Panc1 (cell line): ENCODE measurements around the gene PCYT2. TPM values are rescaled to one million over a fixed set of nuclear protein-coding genes. Genes with fewer than 3 reads are reported as not detected.

ENCODE experiments used
- ATAC-seq: fragments of 200-7000 bp; cut with Tn5 transposase; 2 replicates; pipeline ENCODE4 v1.9.1; 2020; ENCODE audit warnings: mild to moderate bottlenecking, moderate library complexity
- BruUV-seq: library from RNA; stranded (reverse); fragments of 400-500 nt; replicated peaks from 2 replicates; lab custom pipeline; 2021; lab: Mats Ljungman, UMichigan
- CTCF ChIA-PET: fragments of 300-600 bp; sonication (Branson Sonifier 250); formaldehyde crosslinking; loops from one replicate; lab custom pipeline; 2022; ENCODE audit warnings: antibody characterized with exemption; lab: Charles Lee
- POLR2A ChIA-PET: fragments of 300-600 bp; sonication (Branson Sonifier 250); formaldehyde crosslinking; loops from one replicate; lab custom pipeline; 2022; ENCODE audit warnings: antibody characterized with exemption; lab: Charles Lee
- DNase-seq: peaks from one replicate; pipeline ENCODE4 v3.0.0-alpha.2; 2010; ENCODE audit warnings: low read depth, low spot score
- H3K27ac ChIP-seq: 2 replicates; pipeline ENCODE4 v1.5.1; 2011; ENCODE audit warnings: mild to moderate bottlenecking, low read length, inconsistent platforms
- H3K27me3 ChIP-seq: fragments of 200-500 bp; sonication (Bioruptor generic); 2 replicates; pipeline ENCODE4 v1.6.0; 2014; ENCODE audit warnings: low read length, inconsistent platforms; ENCODE audit not compliant: control insufficient read depth, insufficient read depth
- H3K36me3 ChIP-seq: fragments of 200-500 bp; sonication (Bioruptor generic); 2 replicates; pipeline ENCODE4 v1.5.1; 2014; ENCODE audit warnings: inconsistent platforms, mild to moderate bottlenecking, low read length, moderate library complexity; ENCODE audit not compliant: control insufficient read depth, insufficient read depth
- H3K4me1 ChIP-seq: 2 replicates; pipeline ENCODE4 v1.5.1; 2011; ENCODE audit warnings: inconsistent platforms, mild to moderate bottlenecking, low read length, moderate library complexity; ENCODE audit not compliant: control insufficient read depth, insufficient read depth
- H3K4me3 ChIP-seq, 2 experiments: 2 replicates each; pipeline ENCODE4 v1.5.1; 2011 to 2012; ENCODE audit warnings: low read depth in 2 of 2, low read length in 2 of 2, mild to moderate bottlenecking in 2 of 2, inconsistent platforms in 1 of 2, moderate library complexity in 1 of 2
- H3K9me3 ChIP-seq: fragments of 200-500 bp; sonication (Bioruptor generic); 2 replicates; pipeline ENCODE4 v1.5.1; 2014; ENCODE audit warnings: low read depth, mild to moderate bottlenecking, inconsistent platforms, low read length, moderate library complexity; ENCODE audit not compliant: control insufficient read depth, insufficient read depth
- POLR2AphosphoS5 ChIP-seq: IDR thresholded peaks from 2 replicates; pipeline ENCODE4 v1.6.1; 2012; ENCODE audit warnings: mild to moderate bottlenecking, low read depth, low read length, moderate library complexity
- SIN3A ChIP-seq: IDR thresholded peaks from 2 replicates; pipeline ENCODE4 v1.6.1; 2012; ENCODE audit warnings: low read depth, mild to moderate bottlenecking, low read length, moderate library complexity, borderline replicate concordance; ENCODE audit not compliant: insufficient read depth
- TCF7L2 ChIP-seq: IDR thresholded peaks from 2 replicates; pipeline ENCODE4 v1.6.1; 2011; ENCODE audit warnings: mild to moderate bottlenecking, low read depth, low read length, inconsistent platforms
- in situ Hi-C: cut with HindIII; loops from 2 replicates; pipeline ENCODE4 v1.10.0; 2016; ENCODE audit warnings: low sequenced_read_pairs, low pct_unique_long_range_greater_than_20kb
- intact Hi-C: fragments of 100-400 bp; cut with micrococcal nuclease; formaldehyde crosslinking; loops from one replicate; pipeline ENCODE4 v1.10.0; 2022; ENCODE audit not compliant: unreplicated experiment
- total RNA-seq: library from RNA; stranded (reverse); gene quantifications from one replicate; pipeline ENCODE4 v1.2.1, GENCODE V29; 2021; ENCODE audit not compliant: unreplicated experiment
- TF ChIP-seq, protein P1 (sequence below): fragments of 450-650 bp; IDR thresholded peaks from 2 replicates; pipeline ENCODE4 v1.5.1; 2017; ENCODE audit warnings: mild to moderate bottlenecking
- TF ChIP-seq, protein P2 (sequence below), 2 experiments: IDR thresholded peaks; 2 replicates each; pipeline ENCODE4 v1.6.1; 2011 to 2012; ENCODE audit warnings: low read depth in 2 of 2, control low read depth in 1 of 2, low read length in 1 of 2, mild to moderate bottlenecking in 1 of 2, moderate library complexity in 1 of 2; ENCODE audit not compliant: insufficient read depth in 1 of 2

Gene PCYT2
- total RNA-seq, 1 experiment from 2014 or later: 91.2 TPM

DNA sequence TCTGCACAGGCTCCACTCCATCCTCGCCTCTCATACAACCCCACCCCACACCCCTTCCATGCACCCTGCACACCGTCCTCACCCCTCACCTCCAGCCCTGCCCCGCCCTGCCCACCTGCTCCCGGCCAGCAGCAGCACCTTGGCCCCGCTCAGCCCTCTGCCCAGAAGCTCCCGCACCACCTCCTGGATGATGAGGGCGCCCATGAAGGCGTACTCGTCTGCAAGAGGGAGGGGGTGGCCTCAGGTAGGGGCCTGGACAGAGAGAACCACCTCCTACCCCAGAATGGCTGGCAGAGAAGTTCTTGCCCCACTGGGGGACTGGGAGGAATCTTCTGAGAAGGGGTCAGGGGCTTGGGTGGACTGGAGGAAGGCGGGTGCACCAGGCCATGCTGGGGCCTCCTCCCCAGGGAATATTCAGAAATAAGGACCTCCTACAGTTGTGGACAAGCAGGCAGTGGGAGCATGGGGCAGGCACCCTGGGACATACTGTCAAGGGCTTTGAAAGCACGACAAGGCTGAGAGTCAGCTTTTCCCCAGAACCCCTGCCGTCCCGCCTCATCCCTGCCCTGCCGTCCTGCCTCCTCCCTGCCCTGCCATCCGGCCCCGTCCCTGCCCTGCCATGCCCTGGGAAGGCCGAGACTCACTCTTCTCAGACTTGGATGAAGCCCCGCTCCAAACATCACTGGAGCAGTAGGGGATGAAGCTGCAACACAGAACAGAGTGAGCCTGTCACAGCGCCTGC is 46.7 kb upstream of the PCYT2 start:
- H3K27me3 ChIP-seq: no peaks in the 10 kb centered on the region; the same call in 1 of the 2 replicates
- no peak overlapping the region for H3K27ac ChIP-seq
- no TSS peak for BruUV-seq
- intact Hi-C loops: no loop called here
- ChIA-PET POLR2A (no interaction called here), CTCF (interaction anchor here (0.5 kb wide), 1 partner anchor 12 kb away, joined by 3 read pairs; no protein-coding TSS in a partner anchor)
- ATAC-seq (no peak), DNase-seq (no peak)
- peaks cover 5% of the 10 kb centered on the region; the same call in 1 of the 2 replicates for H3K36me3 ChIP-seq
- no peaks in the 10 kb centered on the region for H3K9me3 ChIP-seq
- in situ Hi-C loops: no loop called here
- no peak overlapping the region for H3K4me3 ChIP-seq
- TF ChIP-seq SIN3A: no peak
- TF ChIP-seq, protein P1, sequence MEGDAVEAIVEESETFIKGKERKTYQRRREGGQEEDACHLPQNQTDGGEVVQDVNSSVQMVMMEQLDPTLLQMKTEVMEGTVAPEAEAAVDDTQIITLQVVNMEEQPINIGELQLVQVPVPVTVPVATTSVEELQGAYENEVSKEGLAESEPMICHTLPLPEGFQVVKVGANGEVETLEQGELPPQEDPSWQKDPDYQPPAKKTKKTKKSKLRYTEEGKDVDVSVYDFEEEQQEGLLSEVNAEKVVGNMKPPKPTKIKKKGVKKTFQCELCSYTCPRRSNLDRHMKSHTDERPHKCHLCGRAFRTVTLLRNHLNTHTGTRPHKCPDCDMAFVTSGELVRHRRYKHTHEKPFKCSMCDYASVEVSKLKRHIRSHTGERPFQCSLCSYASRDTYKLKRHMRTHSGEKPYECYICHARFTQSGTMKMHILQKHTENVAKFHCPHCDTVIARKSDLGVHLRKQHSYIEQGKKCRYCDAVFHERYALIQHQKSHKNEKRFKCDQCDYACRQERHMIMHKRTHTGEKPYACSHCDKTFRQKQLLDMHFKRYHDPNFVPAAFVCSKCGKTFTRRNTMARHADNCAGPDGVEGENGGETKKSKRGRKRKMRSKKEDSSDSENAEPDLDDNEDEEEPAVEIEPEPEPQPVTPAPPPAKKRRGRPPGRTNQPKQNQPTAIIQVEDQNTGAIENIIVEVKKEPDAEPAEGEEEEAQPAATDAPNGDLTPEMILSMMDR: no peak
- TF ChIP-seq TCF7L2: no peak
- TF ChIP-seq POLR2AphosphoS5: no peak
- TF ChIP-seq, protein P2, sequence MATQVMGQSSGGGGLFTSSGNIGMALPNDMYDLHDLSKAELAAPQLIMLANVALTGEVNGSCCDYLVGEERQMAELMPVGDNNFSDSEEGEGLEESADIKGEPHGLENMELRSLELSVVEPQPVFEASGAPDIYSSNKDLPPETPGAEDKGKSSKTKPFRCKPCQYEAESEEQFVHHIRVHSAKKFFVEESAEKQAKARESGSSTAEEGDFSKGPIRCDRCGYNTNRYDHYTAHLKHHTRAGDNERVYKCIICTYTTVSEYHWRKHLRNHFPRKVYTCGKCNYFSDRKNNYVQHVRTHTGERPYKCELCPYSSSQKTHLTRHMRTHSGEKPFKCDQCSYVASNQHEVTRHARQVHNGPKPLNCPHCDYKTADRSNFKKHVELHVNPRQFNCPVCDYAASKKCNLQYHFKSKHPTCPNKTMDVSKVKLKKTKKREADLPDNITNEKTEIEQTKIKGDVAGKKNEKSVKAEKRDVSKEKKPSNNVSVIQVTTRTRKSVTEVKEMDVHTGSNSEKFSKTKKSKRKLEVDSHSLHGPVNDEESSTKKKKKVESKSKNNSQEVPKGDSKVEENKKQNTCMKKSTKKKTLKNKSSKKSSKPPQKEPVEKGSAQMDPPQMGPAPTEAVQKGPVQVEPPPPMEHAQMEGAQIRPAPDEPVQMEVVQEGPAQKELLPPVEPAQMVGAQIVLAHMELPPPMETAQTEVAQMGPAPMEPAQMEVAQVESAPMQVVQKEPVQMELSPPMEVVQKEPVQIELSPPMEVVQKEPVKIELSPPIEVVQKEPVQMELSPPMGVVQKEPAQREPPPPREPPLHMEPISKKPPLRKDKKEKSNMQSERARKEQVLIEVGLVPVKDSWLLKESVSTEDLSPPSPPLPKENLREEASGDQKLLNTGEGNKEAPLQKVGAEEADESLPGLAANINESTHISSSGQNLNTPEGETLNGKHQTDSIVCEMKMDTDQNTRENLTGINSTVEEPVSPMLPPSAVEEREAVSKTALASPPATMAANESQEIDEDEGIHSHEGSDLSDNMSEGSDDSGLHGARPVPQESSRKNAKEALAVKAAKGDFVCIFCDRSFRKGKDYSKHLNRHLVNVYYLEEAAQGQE (IDR thresholded peaks at IDR 0.05; ENCODE audit: insufficient read depth in 1 of 2, low read depth in 2 of 2, low read length in 1 of 2): no peak
- peaks cover 6% of the 10 kb centered on the region for H3K4me1 ChIP-seq

DNA sequence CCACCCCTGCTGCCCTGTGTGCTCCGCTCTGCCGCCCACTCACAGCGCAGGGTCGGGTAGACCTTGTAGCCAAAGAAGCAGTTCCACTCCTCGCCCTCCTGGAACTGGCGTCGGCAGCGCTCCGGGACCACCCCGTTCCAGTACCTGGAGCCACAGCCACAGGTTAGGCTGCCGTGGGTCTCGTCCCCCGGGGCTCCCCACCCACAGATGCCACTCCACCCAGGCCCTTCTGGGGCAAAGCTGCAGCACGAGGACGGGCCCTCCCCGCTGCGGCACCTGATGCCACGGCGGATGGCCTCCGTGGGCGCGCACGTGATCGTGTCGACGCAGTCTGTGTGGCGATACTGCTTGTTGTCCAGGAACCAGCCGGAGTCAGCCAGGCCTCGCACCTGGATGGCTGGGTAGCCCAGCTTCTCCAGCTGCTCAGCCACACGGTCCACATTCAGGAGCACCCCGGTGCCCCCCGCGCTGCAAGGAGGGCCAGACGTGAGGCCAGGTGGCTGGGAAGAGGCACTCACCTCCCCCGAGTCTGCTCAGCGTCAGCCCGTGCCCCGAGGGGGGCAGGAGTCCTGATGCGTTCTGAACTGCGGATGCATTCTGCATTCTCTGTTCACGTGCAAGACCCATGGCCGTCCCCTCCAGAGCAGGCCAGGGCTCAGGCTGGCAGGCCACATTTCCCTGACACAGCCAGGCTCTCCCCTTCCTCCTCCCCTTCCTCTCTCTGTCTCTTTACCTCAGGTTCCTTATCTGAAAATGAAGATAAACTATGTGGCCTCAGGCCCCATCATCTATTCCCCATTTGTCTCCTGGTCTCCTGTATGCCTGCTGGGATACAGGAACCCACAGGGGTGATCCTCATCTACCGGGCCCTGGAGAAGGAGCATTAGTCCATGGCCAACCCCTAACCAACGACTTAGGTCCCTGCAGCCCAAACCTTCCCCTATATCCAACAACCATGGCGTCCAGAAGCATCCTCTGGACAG is 45.7 kb upstream of the PCYT2 start:
- ChIA-PET POLR2A (no interaction called here), CTCF (no interaction called here)
- intact Hi-C loops (no loop called here), in situ Hi-C loops (no loop called here)
- H3K27me3 ChIP-seq: no peaks in the 10 kb centered on the region; the same call in 1 of the 2 replicates
- peaks cover 5% of the 10 kb centered on the region; the same call in 1 of the 2 replicates for H3K36me3 ChIP-seq
- H3K4me1 ChIP-seq: peaks cover 6% of the 10 kb centered on the region
- no peaks in the 10 kb centered on the region for H3K9me3 ChIP-seq
- no TSS peak for BruUV-seq
- no peak for TF ChIP-seq SIN3A
- no peak for TF ChIP-seq TCF7L2
- TF ChIP-seq, protein P1: no peak
- TF ChIP-seq POLR2AphosphoS5: no peak
- TF ChIP-seq, protein P2 (IDR thresholded peaks at IDR 0.05; ENCODE audit: insufficient read depth in 1 of 2, low read depth in 2 of 2, low read length in 1 of 2): no peak
- ATAC-seq (no peak), DNase-seq (no peak)
- H3K27ac ChIP-seq: no peak overlapping the region
- no peak overlapping the region for H3K4me3 ChIP-seq
